HG03565 (cell line): Measurements from ENCODE around the gene KLF13.

Experiments used
- ATAC-seq: cut with Tn5 transposase; IDR thresholded peaks from one replicate; pipeline ENCODE4 v1.9.1; 2021; ENCODE audit warnings: mild to moderate bottlenecking, moderate library complexity; ENCODE audit not compliant: unreplicated experiment

KLF13 gene

GRCh38 chr15:31326156-31326874 is at the start of gene KLF13:
Gene KLF13 (plus strand): TSS chr15:31326835. CDS start chr15:31327213, 378 bp downstream.
- peak; percentile 52 for ATAC-seq

GRCh38 chr15:31277335-31278060 is 49.1 kb upstream of the KLF13 start:
- no peak for ATAC-seq

GRCh38 chr15:31278061-31278445 is 48.6 kb upstream of the KLF13 start:
- no peak for ATAC-seq

GRCh38 chr15:31278544-31279220 is 48.0 kb upstream of the KLF13 start:
- no peak for ATAC-seq

GRCh38 chr15:31279221-31280045 is 47.2 kb upstream of the KLF13 start:
- no peak for ATAC-seq

- ATAC-seq: no peak
Measured at GRCh38 chr15:31280046-31280830, 46.4 kb upstream of the KLF13 start.

GRCh38 chr15:31280831-31281216 is 45.8 kb upstream of the KLF13 start:
- ATAC-seq: no peak

- no peak for ATAC-seq
Measured at GRCh38 chr15:31283043-31283442, 43.6 kb upstream of the KLF13 start.

- no peak for ATAC-seq
Measured at GRCh38 chr15:31285772-31286261, 40.8 kb upstream of the KLF13 start.

GRCh38 chr15:31291048-31291578 is 35.5 kb upstream of the KLF13 start:
- no peak for ATAC-seq

GRCh38 chr15:31292391-31293015 is 34.1 kb upstream of the KLF13 start:
- no peak for ATAC-seq

GRCh38 chr15:31293655-31294054 is 33.0 kb upstream of the KLF13 start:
- ATAC-seq: no peak

- no peak for ATAC-seq
Measured at GRCh38 chr15:31294067-31294466, 32.6 kb upstream of the KLF13 start.

GRCh38 chr15:31295658-31296057 is 31.0 kb upstream of the KLF13 start:
- no peak for ATAC-seq

GRCh38 chr15:31296219-31296645 is 30.4 kb upstream of the KLF13 start:
- no peak for ATAC-seq

GRCh38 chr15:31296646-31297574 is 29.7 kb upstream of the KLF13 start:
- ATAC-seq: no peak

- no peak for ATAC-seq
Measured at GRCh38 chr15:31297575-31298456, 28.8 kb upstream of the KLF13 start.
